ENCODE data around the gene CEP170B. TPM values are rescaled to one million over a fixed set of nuclear protein-coding genes. Genes with fewer than 3 reads are reported as not detected.
"Not testable (repeated sequence)": the region's sequence is repeated elsewhere in the genome, so short reads cannot be mapped to it uniquely, and the experiment has no call there.

The CEP170B gene
- polyA plus RNA-seq, 3 donors, result 11.1 to 21.6 (median 15.3) TPM

- DNase-seq (ENCODE audit: extremely low read depth in 1 of 11, low read depth in 9 of 11, low spot score in 4 of 11), result no peak
Measured at GRCh38 chr14:104933746-104934733, 69.0 kb downstream of the CEP170B start.

- DNase-seq (ENCODE audit: extremely low read depth in 1 of 11, low read depth in 9 of 11, low spot score in 4 of 11), result no peak
Measured at GRCh38 chr14:104935026-104935650, 70.1 kb downstream of the CEP170B start.

GRCh38 chr14:104935955-104936354 is 70.9 kb downstream of the CEP170B start:
- no peak for DNase-seq (ENCODE audit: extremely low read depth in 1 of 11, low read depth in 9 of 11, low spot score in 4 of 11)

- DNase-seq (ENCODE audit: extremely low read depth in 1 of 11, low read depth in 9 of 11, low spot score in 4 of 11), result no peak
Measured at GRCh38 chr14:104936361-104937155, 71.5 kb downstream of the CEP170B start.

- no peak for DNase-seq (ENCODE audit: extremely low read depth in 1 of 11, low read depth in 9 of 11, low spot score in 4 of 11)
Measured at GRCh38 chr14:104937161-104937560, 72.1 kb downstream of the CEP170B start.

GRCh38 chr14:104937694-104938365 is 72.8 kb downstream of the CEP170B start:
- no peak for DNase-seq (ENCODE audit: extremely low read depth in 1 of 11, low read depth in 9 of 11, low spot score in 4 of 11)

- no peak for DNase-seq (ENCODE audit: extremely low read depth in 1 of 11, low read depth in 9 of 11, low spot score in 4 of 11)
Measured at GRCh38 chr14:104938436-104938835, 73.4 kb downstream of the CEP170B start.

GRCh38 chr14:104938960-104939359 is 73.9 kb downstream of the CEP170B start:
- no peak for DNase-seq (ENCODE audit: extremely low read depth in 1 of 11, low read depth in 9 of 11, low spot score in 4 of 11)

- DNase-seq (ENCODE audit: extremely low read depth in 1 of 11, low read depth in 9 of 11, low spot score in 4 of 11), result no peak
Measured at GRCh38 chr14:104939666-104940410, 74.8 kb downstream of the CEP170B start.

- no peak for DNase-seq (ENCODE audit: extremely low read depth in 1 of 11, low read depth in 9 of 11, low spot score in 4 of 11)
Measured at GRCh38 chr14:104940526-104941150, 75.6 kb downstream of the CEP170B start.

- no peak for DNase-seq (ENCODE audit: extremely low read depth in 1 of 11, low read depth in 9 of 11, low spot score in 4 of 11)
Measured at GRCh38 chr14:104941508-104942365, 76.7 kb downstream of the CEP170B start.

- DNase-seq (ENCODE audit: extremely low read depth in 1 of 11, low read depth in 9 of 11, low spot score in 4 of 11), result no peak
Measured at GRCh38 chr14:104942586-104942985, 77.5 kb downstream of the CEP170B start.

GRCh38 chr14:104943216-104944015 is 78.3 kb downstream of the CEP170B start:
- not testable (repeated sequence) for DNase-seq (ENCODE audit: extremely low read depth in 1 of 11, low read depth in 9 of 11, low spot score in 4 of 11)

GRCh38 chr14:104944016-104944308 is 78.9 kb downstream of the CEP170B start:
- not testable (repeated sequence) for DNase-seq (ENCODE audit: extremely low read depth in 1 of 11, low read depth in 9 of 11, low spot score in 4 of 11)

- DNase-seq (ENCODE audit: extremely low read depth in 1 of 11, low read depth in 9 of 11, low spot score in 4 of 11), result not testable (repeated sequence)
Measured at GRCh38 chr14:104944436-104945205, 79.6 kb downstream of the CEP170B start.

GRCh38 chr14:104945266-104945665 is 80.2 kb downstream of the CEP170B start:
- DNase-seq (ENCODE audit: extremely low read depth in 1 of 11, low read depth in 9 of 11, low spot score in 4 of 11), result not testable (repeated sequence)
